Peyer's patch (tissue), 4 donors: Measurements from ENCODE around the gene HIC2.

Source experiments
- CTCF ChIP-seq, 6 experiments: fragments of 450-650 bp in 4 of 6; fragments of 200-600 bp in 2 of 6; sonication (generic) in 1 of 6; IDR thresholded peaks; one replicate each; pipeline ENCODE4 v1.5.1; 2017 to 2019; ENCODE audit warnings: antibody characterized with exemption in 6 of 6, mild to moderate bottlenecking in 3 of 6, moderate library complexity in 1 of 6
- POLR2A ChIP-seq, 2 donors: fragments of 450-650 bp; IDR thresholded peaks; one replicate each; pipeline ENCODE4 v1.5.1; 2017; ENCODE audit warnings: antibody characterized with exemption in 2 of 2, mild to moderate bottlenecking in 2 of 2, moderate library complexity in 2 of 2

- no peak for TF ChIP-seq CTCF (IDR thresholded peaks at IDR 0.05)
- TF ChIP-seq POLR2A (IDR thresholded peaks at IDR 0.05): no peak
These were observed 34.7 kb downstream of the HIC2 start for GRCh38 chr22:21451545-21452520.
